Astrocyte of the spinal cord (primary cell): ENCODE results near the gene ERICH6B.

ENCODE experiments used
- DNase-seq: peaks from one replicate; pipeline ENCODE4 v3.0.0; 2011; ENCODE audit warnings: low read depth, low spot score
- H3K4me3 ChIP-seq: 2 replicates; pipeline ENCODE4 v1.5.1; 2011; ENCODE audit warnings: low read depth, mild to moderate bottlenecking, low read length, moderate library complexity
- CTCF ChIP-seq: IDR thresholded peaks from 2 replicates; pipeline ENCODE4 v1.5.1; 2012; ENCODE audit warnings: low read depth, mild to moderate bottlenecking, low read length, inconsistent platforms
- in situ Hi-C: cut with HindIII; loops from 2 replicates; pipeline ENCODE4 v1.10.0; 2017; ENCODE audit warnings: low sequenced_read_pairs

Gene ERICH6B

GRCh38 chr13:45630791-45631190 lies 15.3 kb upstream of the ERICH6B start:
- no peak overlapping the region for H3K4me3 ChIP-seq
- DNase-seq = no peak
- TF ChIP-seq CTCF = no peak
- in situ Hi-C loops = no loop called here

GRCh38 chr13:45629940-45630339 lies 14.4 kb upstream of the ERICH6B start:
- TF ChIP-seq CTCF = no peak
- H3K4me3 ChIP-seq = no peak overlapping the region
- no peak for DNase-seq
- in situ Hi-C loops = no loop called here

GRCh38 chr13:45628094-45628493 lies 12.6 kb upstream of the ERICH6B start:
- in situ Hi-C loops = no loop called here
- no peak for TF ChIP-seq CTCF
- no peak for DNase-seq
- no peak overlapping the region for H3K4me3 ChIP-seq

GRCh38 chr13:45627656-45628055 lies 12.1 kb upstream of the ERICH6B start:
- no peak overlapping the region for H3K4me3 ChIP-seq
- in situ Hi-C loops = no loop called here
- no peak for TF ChIP-seq CTCF
- no peak for DNase-seq

GRCh38 chr13:45626731-45627374 lies 11.3 kb upstream of the ERICH6B start:
- in situ Hi-C loops = no loop called here
- TF ChIP-seq CTCF = no peak
- peak; percentile 13 for DNase-seq
- H3K4me3 ChIP-seq = no peak overlapping the region

- in situ Hi-C loops = no loop called here
- TF ChIP-seq CTCF = peak; percentile 54
- no peak overlapping the region for H3K4me3 ChIP-seq
- DNase-seq = peak; percentile 10
Measured at GRCh38 chr13:45623516-45624090, 8.1 kb upstream of the ERICH6B start.

GRCh38 chr13:45621950-45622349 lies 6.4 kb upstream of the ERICH6B start:
- no peak for TF ChIP-seq CTCF
- no peak overlapping the region for H3K4me3 ChIP-seq
- no peak for DNase-seq
- in situ Hi-C loops = no loop called here
